Fibroblast of lung (primary cell): ENCODE measurements around the gene SLC1A4.

ENCODE experiments used
- CTCF ChIP-seq, 2 donors: IDR thresholded peaks in 1 of 2; conservative IDR thresholded peaks in 1 of 2; 1 replicate in 1 of 2; 2 replicates in 1 of 2; pipeline ENCODE4 v1.5.1; 2011 to 2012; ENCODE audit warnings: low read length in 2 of 2, control low read depth in 1 of 2, inconsistent platforms in 1 of 2, low read depth in 1 of 2, mild to moderate bottlenecking in 1 of 2
- EZH2 ChIP-seq: IDR thresholded peaks from 2 replicates; pipeline ENCODE4 v1.5.1; 2012; ENCODE audit warnings: low read length, control low read depth, mild to moderate bottlenecking; ENCODE audit errors: missing control alignments

GRCh38 chr2:64987001-64987955, 1.9 kb upstream of the SLC1A4 start:
- no peak for TF ChIP-seq EZH2
- TF ChIP-seq CTCF (conservative IDR thresholded peaks at IDR 0.05 in 1 of 2, IDR thresholded peaks at IDR 0.05 in 1 of 2; ENCODE audit: low read depth in 1 of 2, low read length in 2 of 2): no peak
